NT2/D1 (cell line): ENCODE measurements around the gene RPL28.

Source experiments
- DNase-seq: peaks from one replicate; pipeline ENCODE4 v3.0.0-alpha.2; 2011; ENCODE audit warnings: low read depth, low spot score
- H3K27me3 ChIP-seq: 2 replicates; pipeline ENCODE4 v1.6.0; 2011; ENCODE audit warnings: mild to moderate bottlenecking; ENCODE audit not compliant: insufficient read length, insufficient read depth
- H3K36me3 ChIP-seq: 2 replicates; pipeline ENCODE4 v1.6.1; 2011; ENCODE audit warnings: mild to moderate bottlenecking, low read length, mixed read lengths; ENCODE audit not compliant: insufficient read depth, insufficient read length
- H3K4me1 ChIP-seq: 2 replicates; pipeline ENCODE4 v1.5.1; 2011; ENCODE audit not compliant: insufficient read depth, insufficient read length
- H3K4me3 ChIP-seq: 2 replicates; pipeline ENCODE4 v1.5.1; 2011; ENCODE audit warnings: low read depth; ENCODE audit not compliant: insufficient read length
- H3K9ac ChIP-seq: 2 replicates; pipeline ENCODE4 v1.6.0; 2011; ENCODE audit warnings: low read depth; ENCODE audit not compliant: insufficient read length
- H3K9me3 ChIP-seq: 2 replicates; pipeline ENCODE4 v1.5.1; 2011; ENCODE audit warnings: mild to moderate bottlenecking, low read length; ENCODE audit not compliant: insufficient read depth
- SUZ12 ChIP-seq: IDR thresholded peaks from 2 replicates; pipeline ENCODE4 v1.6.1; 2011; ENCODE audit not compliant: insufficient read length, insufficient read depth; ENCODE audit errors: extremely low read depth
- YY1 ChIP-seq: IDR thresholded peaks from 2 replicates; pipeline ENCODE4 v1.6.1; 2011; ENCODE audit not compliant: insufficient read length, insufficient read depth
- ZNF274 ChIP-seq: IDR thresholded peaks from 2 replicates; pipeline ENCODE4 v1.6.1; 2011; ENCODE audit warnings: mild to moderate bottlenecking, low read depth, low read length

Gene RPL28

GRCh38 chr19:55362990-55363716 is 22.6 kb upstream of the RPL28 start, which contains the start of gene GARIN5B:
Gene GARIN5B, minus strand, starts transcription at chr19:55363260. Its CDS starts 194 bp downstream, at chr19:55363066.
- DNase-seq: no peak
- no peak within 1 kb of the TSS for H3K4me3 ChIP-seq
- no peaks in the 10 kb centered on the region for H3K9me3 ChIP-seq
- peaks cover 21% of the 10 kb centered on the region for H3K36me3 ChIP-seq
- TF ChIP-seq YY1 (no peak), SUZ12 (no peak)
- H3K4me1 ChIP-seq: peaks cover 5% of the 10 kb centered on the region
- H3K27me3 ChIP-seq: peaks cover 8% of the 10 kb centered on the region
- H3K9ac ChIP-seq: no peak within 1 kb of the TSS

GRCh38 chr19:55365245-55365644 is 20.5 kb upstream of the RPL28 start:
- H3K36me3 ChIP-seq: peaks cover 24% of the 10 kb centered on the region
- H3K27me3 ChIP-seq: no peaks in the 10 kb centered on the region
- no peak overlapping the region for H3K4me3 ChIP-seq
- no peak for DNase-seq
- H3K4me1 ChIP-seq: peaks cover 7% of the 10 kb centered on the region
- no peaks in the 10 kb centered on the region for H3K9me3 ChIP-seq
- H3K9ac ChIP-seq: no peak overlapping the region
- no peak for TF ChIP-seq SUZ12
- no peak for TF ChIP-seq YY1
- TF ChIP-seq ZNF274: no peak

GRCh38 chr19:55365964-55366363 is 19.8 kb upstream of the RPL28 start:
- no peak for DNase-seq
- Histone ChIP-seq H3K36me3 (peaks cover 24% of the 10 kb centered on the region), H3K27me3 (peaks cover 6% of the 10 kb centered on the region), H3K9ac (no peak overlapping the region), H3K4me1 (peaks cover 7% of the 10 kb centered on the region), H3K9me3 (no peaks in the 10 kb centered on the region), H3K4me3 (no peak overlapping the region)
- TF ChIP-seq SUZ12: no peak
- TF ChIP-seq YY1: no peak
- no peak for TF ChIP-seq ZNF274

GRCh38 chr19:55366790-55367189 is 18.9 kb upstream of the RPL28 start:
- Histone ChIP-seq H3K36me3 (peaks cover 24% of the 10 kb centered on the region), H3K27me3 (peaks cover 13% of the 10 kb centered on the region), H3K9me3 (no peaks in the 10 kb centered on the region), H3K9ac (no peak overlapping the region), H3K4me1 (peaks cover 7% of the 10 kb centered on the region), H3K4me3 (no peak overlapping the region)
- no peak for DNase-seq
- TF ChIP-seq YY1: no peak
- no peak for TF ChIP-seq SUZ12
- TF ChIP-seq ZNF274: no peak

- Histone ChIP-seq H3K9ac (no peak overlapping the region), H3K27me3 (peaks cover 23% of the 10 kb centered on the region), H3K4me3 (no peak overlapping the region), H3K4me1 (peaks cover 17% of the 10 kb centered on the region), H3K36me3 (peaks cover 24% of the 10 kb centered on the region), H3K9me3 (no peaks in the 10 kb centered on the region)
- no peak for DNase-seq
- TF ChIP-seq SUZ12 (no peak), YY1 (no peak), ZNF274 (no peak)
These were observed 17.6 kb upstream of the RPL28 start for GRCh38 chr19:55368106-55368505.

GRCh38 chr19:55368701-55369563 is 16.8 kb upstream of the RPL28 start:
- TF ChIP-seq YY1: no peak
- TF ChIP-seq ZNF274: no peak
- TF ChIP-seq SUZ12: no peak
- Histone ChIP-seq H3K4me3 (peak overlapping the region; percentile 39), H3K36me3 (peaks cover 24% of the 10 kb centered on the region), H3K4me1 (peaks cover 15% of the 10 kb centered on the region), H3K9ac (peak overlapping the region; percentile 77), H3K27me3 (peaks cover 23% of the 10 kb centered on the region), H3K9me3 (no peaks in the 10 kb centered on the region)
- no peak for DNase-seq
